Neural cell (in vitro differentiated cells): Measurements from ENCODE around the gene TEX35. TPM values are rescaled to one million over a fixed set of nuclear protein-coding genes. Genes with fewer than 3 reads are reported as not detected.

Experiments used
- H2AFZ ChIP-seq: fragments of 200-600, 300-800 bp; sonication (generic), shearing (Covaris generic); 2 replicates; pipeline ENCODE4 v1.6.0; 2014; ENCODE audit warnings: low read depth, mild to moderate bottlenecking, antibody characterized with exemption, low read length, moderate library complexity
- H3F3A ChIP-seq: fragments of 200-600 bp; shearing (Covaris generic); 2 replicates; pipeline ENCODE4 v1.6.1; 2016; ENCODE audit warnings: mild to moderate bottlenecking, moderate library complexity, mixed read lengths, antibody characterized with exemption, low read length; ENCODE audit not compliant: insufficient read depth, poor library complexity, severe bottlenecking
- H3K27ac ChIP-seq: fragments of 200-600, 300-800 bp; sonication (generic), shearing (Covaris generic); 2 replicates; pipeline ENCODE4 v1.5.1; 2014; ENCODE audit warnings: mild to moderate bottlenecking, low read length, moderate library complexity
- H3K27me3 ChIP-seq: fragments of 300-800, 200-600 bp; sonication (generic), shearing (Covaris generic); 2 replicates; pipeline ENCODE4 v1.6.0; 2014; ENCODE audit warnings: mild to moderate bottlenecking, low read depth, low read length, moderate library complexity; ENCODE audit not compliant: insufficient read depth
- H3K36me3 ChIP-seq: fragments of 300-800, 200-600 bp; sonication (generic), shearing (Covaris generic); 2 replicates; pipeline ENCODE4 v1.5.1; 2014; ENCODE audit warnings: mild to moderate bottlenecking, antibody characterized with exemption, low read length, moderate library complexity; ENCODE audit not compliant: insufficient read depth
- H3K4me2 ChIP-seq: fragments of 300-800, 200-600 bp; sonication (generic), shearing (Covaris generic); 2 replicates; pipeline ENCODE4 v1.6.0; 2014; ENCODE audit warnings: mild to moderate bottlenecking, low read length
- H3K4me3 ChIP-seq: fragments of 300-800, 200-600 bp; sonication (generic), shearing (Covaris generic); 2 replicates; pipeline ENCODE4 v1.5.1; 2014; ENCODE audit warnings: mild to moderate bottlenecking, low read length, moderate library complexity
- H3K79me2 ChIP-seq: fragments of 200-600 bp; shearing (Covaris generic); replicated peaks from 2 replicates; pipeline ENCODE4 v1.6.0; 2014; ENCODE audit warnings: mild to moderate bottlenecking, low read length, moderate library complexity; ENCODE audit not compliant: insufficient read depth
- H3K9ac ChIP-seq: fragments of 300-800, 200-600 bp; sonication (generic), shearing (Covaris generic); 2 replicates; pipeline ENCODE4 v1.6.1; 2016; ENCODE audit warnings: mild to moderate bottlenecking, low read length, mixed read lengths
- H3K9me2 ChIP-seq: fragments of 200-600 bp; shearing (Covaris generic); 2 replicates; pipeline ENCODE4 v1.6.1; 2016; ENCODE audit warnings: mild to moderate bottlenecking, low read length, mixed read lengths; ENCODE audit not compliant: insufficient read depth
- H3K9me3 ChIP-seq: fragments of 200-600, 300-800 bp; sonication (generic), shearing (Covaris generic); 2 replicates; pipeline ENCODE4 v1.6.1; 2016; ENCODE audit warnings: mild to moderate bottlenecking, mixed run types, low read length, moderate library complexity, mixed read lengths
- H4K20me1 ChIP-seq: fragments of 200-600 bp; shearing (Covaris generic); 2 replicates; pipeline ENCODE4 v1.6.1; 2016; ENCODE audit warnings: mild to moderate bottlenecking, mixed run types; ENCODE audit not compliant: insufficient read depth
- CTCF ChIP-seq: fragments of 450-650 bp; IDR thresholded peaks from 2 replicates; pipeline ENCODE4 v1.5.1; 2014; ENCODE audit warnings: antibody characterized with exemption, mild to moderate bottlenecking, moderate library complexity; ENCODE audit not compliant: poor library complexity, severe bottlenecking
- EP300 ChIP-seq: fragments of 450-650 bp; conservative IDR thresholded peaks from 2 replicates; pipeline ENCODE4 v1.6.1; 2014; ENCODE audit warnings: antibody characterized with exemption, mild to moderate bottlenecking, moderate library complexity; ENCODE audit not compliant: poor library complexity, severe bottlenecking
- EZH2 ChIP-seq: fragments of 200-600, 300-800 bp; shearing (Covaris generic), sonication (generic); IDR thresholded peaks from 2 replicates; pipeline ENCODE4 v1.6.1; 2014; ENCODE audit warnings: antibody characterized with exemption, low read length, borderline replicate concordance, mild to moderate bottlenecking; ENCODE audit not compliant: insufficient read depth, poor library complexity, severe bottlenecking
- MXI1 ChIP-seq: fragments of 450-650 bp; conservative IDR thresholded peaks from 2 replicates; pipeline ENCODE4 v1.6.1; 2014; ENCODE audit warnings: antibody characterized with exemption, mild to moderate bottlenecking; ENCODE audit not compliant: poor library complexity, severe bottlenecking
- POLR2AphosphoS5 ChIP-seq: IDR thresholded peaks from 2 replicates; pipeline ENCODE4 v1.6.1; 2012
- RAD21 ChIP-seq: fragments of 450-650 bp; conservative IDR thresholded peaks from 2 replicates; pipeline ENCODE4 v1.6.1; 2014; ENCODE audit warnings: antibody characterized with exemption, mild to moderate bottlenecking, moderate library complexity
- SMC3 ChIP-seq: fragments of 450-650 bp; conservative IDR thresholded peaks from 2 replicates; pipeline ENCODE4 v1.6.1; 2014; ENCODE audit warnings: antibody characterized with exemption, mild to moderate bottlenecking, moderate library complexity; ENCODE audit not compliant: poor library complexity
- TAF1 ChIP-seq: IDR thresholded peaks from 2 replicates; pipeline ENCODE4 v1.6.1; 2012; ENCODE audit warnings: low read depth
- polyA plus RNA-seq: library from polyadenylated mRNA; depleted of rRNA; stranded (reverse); fragments of >200 nt; gene quantifications from 2 replicates; pipeline ENCODE4 v1.2.3, GENCODE V29; 2014
- TF ChIP-seq, protein P1 (sequence below): IDR thresholded peaks from 2 replicates; pipeline ENCODE4 v1.6.1; 2012; ENCODE audit warnings: borderline replicate concordance

Gene TEX35
- polyA plus RNA-seq, 1 donor from 2014 or later = not detected

DNA sequence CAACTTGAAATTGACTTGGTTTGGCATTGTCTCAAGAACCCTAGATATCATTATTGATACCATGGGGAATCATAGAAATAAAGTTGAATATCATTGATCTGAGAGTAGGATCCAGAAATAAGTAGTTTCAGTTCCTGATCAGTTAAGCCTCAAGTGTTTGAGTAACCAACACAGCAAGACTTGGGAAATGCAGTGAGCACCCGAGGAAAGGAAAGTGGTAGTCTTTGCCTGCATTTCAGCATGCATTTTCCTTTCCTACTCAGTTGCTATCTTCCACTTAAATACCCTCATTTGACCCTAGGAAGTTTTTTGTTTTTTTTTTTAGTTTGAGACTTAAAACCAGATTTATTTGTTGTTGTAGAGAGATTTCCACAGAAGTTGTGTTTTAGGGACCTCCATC is 35.1 kb upstream of the TEX35 start:
- Histone ChIP-seq H3K27me3 (no peaks in the 10 kb centered on the region), H3K9me2 (no peaks in the 10 kb centered on the region), H3K9me3 (no peaks in the 10 kb centered on the region), H3K4me2 (no peak overlapping the region), H4K20me1 (no peaks in the 10 kb centered on the region), H3K4me3 (no peak overlapping the region), H3K9ac (no peak overlapping the region), H3K79me2 (no peaks in the 10 kb centered on the region), H3K27ac (no peak overlapping the region), H3F3A (no peaks in the 10 kb centered on the region), H2AFZ (no peak overlapping the region), H3K36me3 (peaks cover 13% of the 10 kb centered on the region)
- no peak for TF ChIP-seq CTCF
- no peak for TF ChIP-seq EP300
- no peak for TF ChIP-seq POLR2AphosphoS5
- no peak for TF ChIP-seq SMC3
- no peak for TF ChIP-seq RAD21
- TF ChIP-seq, protein P1, sequence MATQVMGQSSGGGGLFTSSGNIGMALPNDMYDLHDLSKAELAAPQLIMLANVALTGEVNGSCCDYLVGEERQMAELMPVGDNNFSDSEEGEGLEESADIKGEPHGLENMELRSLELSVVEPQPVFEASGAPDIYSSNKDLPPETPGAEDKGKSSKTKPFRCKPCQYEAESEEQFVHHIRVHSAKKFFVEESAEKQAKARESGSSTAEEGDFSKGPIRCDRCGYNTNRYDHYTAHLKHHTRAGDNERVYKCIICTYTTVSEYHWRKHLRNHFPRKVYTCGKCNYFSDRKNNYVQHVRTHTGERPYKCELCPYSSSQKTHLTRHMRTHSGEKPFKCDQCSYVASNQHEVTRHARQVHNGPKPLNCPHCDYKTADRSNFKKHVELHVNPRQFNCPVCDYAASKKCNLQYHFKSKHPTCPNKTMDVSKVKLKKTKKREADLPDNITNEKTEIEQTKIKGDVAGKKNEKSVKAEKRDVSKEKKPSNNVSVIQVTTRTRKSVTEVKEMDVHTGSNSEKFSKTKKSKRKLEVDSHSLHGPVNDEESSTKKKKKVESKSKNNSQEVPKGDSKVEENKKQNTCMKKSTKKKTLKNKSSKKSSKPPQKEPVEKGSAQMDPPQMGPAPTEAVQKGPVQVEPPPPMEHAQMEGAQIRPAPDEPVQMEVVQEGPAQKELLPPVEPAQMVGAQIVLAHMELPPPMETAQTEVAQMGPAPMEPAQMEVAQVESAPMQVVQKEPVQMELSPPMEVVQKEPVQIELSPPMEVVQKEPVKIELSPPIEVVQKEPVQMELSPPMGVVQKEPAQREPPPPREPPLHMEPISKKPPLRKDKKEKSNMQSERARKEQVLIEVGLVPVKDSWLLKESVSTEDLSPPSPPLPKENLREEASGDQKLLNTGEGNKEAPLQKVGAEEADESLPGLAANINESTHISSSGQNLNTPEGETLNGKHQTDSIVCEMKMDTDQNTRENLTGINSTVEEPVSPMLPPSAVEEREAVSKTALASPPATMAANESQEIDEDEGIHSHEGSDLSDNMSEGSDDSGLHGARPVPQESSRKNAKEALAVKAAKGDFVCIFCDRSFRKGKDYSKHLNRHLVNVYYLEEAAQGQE = no peak
- TF ChIP-seq MXI1 = no peak

DNA sequence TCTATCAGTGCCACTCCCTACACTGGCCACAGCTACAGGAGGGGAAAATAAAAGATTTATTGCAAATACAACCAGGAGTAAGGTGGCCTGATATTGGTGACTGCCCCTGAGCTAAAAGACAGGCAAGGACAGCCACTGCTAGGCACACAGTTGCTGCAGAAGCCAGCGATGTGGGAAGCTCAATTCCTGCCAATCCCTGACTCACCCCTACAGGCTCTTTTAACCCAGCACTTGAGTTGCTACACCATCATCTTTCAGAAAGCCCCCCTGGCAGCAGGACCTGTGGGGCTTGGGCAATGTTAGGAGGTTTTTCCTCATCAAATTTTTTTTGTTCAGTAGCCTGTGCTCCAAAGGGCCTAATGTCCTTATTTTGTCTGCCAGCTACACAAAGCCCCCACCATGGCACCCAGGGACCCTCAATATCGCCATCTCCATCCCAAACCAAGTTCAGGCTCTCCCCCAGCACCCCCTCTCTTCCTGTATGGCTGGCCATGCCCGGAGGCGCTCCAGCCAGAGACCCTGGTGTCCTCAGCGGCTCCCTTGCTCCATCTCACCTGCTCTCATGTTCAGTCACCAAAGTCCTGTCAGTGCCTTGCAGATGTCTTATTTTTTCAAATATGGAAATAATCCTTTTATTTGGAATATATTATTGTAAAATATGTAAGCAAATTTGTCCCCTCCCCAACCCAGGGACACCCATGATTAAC is 29.5 kb upstream of the TEX35 start:
- H3K9ac ChIP-seq = no peak overlapping the region
- no peak overlapping the region for H3K4me3 ChIP-seq
- no peak for TF ChIP-seq CTCF
- no peak for TF ChIP-seq RAD21
- TF ChIP-seq MXI1 = no peak
- no peak for TF ChIP-seq TAF1
- TF ChIP-seq, protein P1 = no peak
- TF ChIP-seq EZH2 = no peak
- no peaks in the 10 kb centered on the region for H4K20me1 ChIP-seq
- H3K79me2 ChIP-seq = no peaks in the 10 kb centered on the region
- no peak overlapping the region for H2AFZ ChIP-seq
- no peaks in the 10 kb centered on the region for H3K9me3 ChIP-seq
- H3F3A ChIP-seq = no peaks in the 10 kb centered on the region
- H3K9me2 ChIP-seq = no peaks in the 10 kb centered on the region
- no peaks in the 10 kb centered on the region for H3K36me3 ChIP-seq
- H3K27me3 ChIP-seq = no peaks in the 10 kb centered on the region
- H3K27ac ChIP-seq = no peak overlapping the region
- H3K4me2 ChIP-seq = no peak overlapping the region
